ENCODE data around the gene ZBP1. TPM values are rescaled to one million over a fixed set of nuclear protein-coding genes. Genes with fewer than 3 reads are reported as not detected.

The ZBP1 gene
- polyA plus RNA-seq, 1 of the 3 experiments (the other 2 are of a cell fraction): not detected

GRCh38 chr20:57578476-57579165 is 41.6 kb downstream of the ZBP1 start:
- ChIA-PET CTCF (interaction anchor here (1.3 to 21.1 kb wide), 3 partner anchors 18 to 80 kb away, joined by 3 to 403 read pairs (median 6); no protein-coding TSS in a partner anchor), POLR2A (no interaction called here)
- Histone ChIP-seq H3K4me2 (no peak overlapping the region), H2AFZ (ENCODE audit: low read depth) (no peak overlapping the region), H3K9me2 (no peaks in the 10 kb centered on the region), H3K9ac (no peak overlapping the region), H3K4me3 (ENCODE audit: low read depth in 2 of 2, low read length in 1 of 2) (no peak overlapping the region), H3K4me1 (ENCODE audit: control insufficient read depth in 1 of 2, insufficient read depth in 2 of 2, low read depth in 1 of 2, low read length in 1 of 2) (no peaks in the 10 kb centered on the region; a peak in 1 of 4 replicates), H3K79me2 (ENCODE audit: insufficient read depth) (no peaks in the 10 kb centered on the region), H3K9me3 (no peaks in the 10 kb centered on the region), H3K27ac (ENCODE audit: low read depth in 2 of 2, low read length in 1 of 2) (no peak overlapping the region), H3F3A (replicated peaks; ENCODE audit: insufficient read depth) (no peaks in the 10 kb centered on the region), H3K27me3 (ENCODE audit: insufficient read depth) (peaks cover 7% of the 10 kb centered on the region; the same call in 1 of the 2 replicates), H3K36me3 (replicated peaks in 1 of 2; ENCODE audit: control insufficient read depth in 1 of 2, insufficient read depth in 2 of 2, low read length in 1 of 2) (no peaks in the 10 kb centered on the region), H4K20me1 (ENCODE audit: insufficient read depth) (no peaks in the 10 kb centered on the region)
- TF ChIP-seq, protein P1, sequence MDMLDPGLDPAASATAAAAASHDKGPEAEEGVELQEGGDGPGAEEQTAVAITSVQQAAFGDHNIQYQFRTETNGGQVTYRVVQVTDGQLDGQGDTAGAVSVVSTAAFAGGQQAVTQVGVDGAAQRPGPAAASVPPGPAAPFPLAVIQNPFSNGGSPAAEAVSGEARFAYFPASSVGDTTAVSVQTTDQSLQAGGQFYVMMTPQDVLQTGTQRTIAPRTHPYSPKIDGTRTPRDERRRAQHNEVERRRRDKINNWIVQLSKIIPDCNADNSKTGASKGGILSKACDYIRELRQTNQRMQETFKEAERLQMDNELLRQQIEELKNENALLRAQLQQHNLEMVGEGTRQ (IDR thresholded peaks at IDR 0.05; ENCODE audit: borderline replicate concordance, low read depth, low read length): no peak
- TF ChIP-seq, protein P2, sequence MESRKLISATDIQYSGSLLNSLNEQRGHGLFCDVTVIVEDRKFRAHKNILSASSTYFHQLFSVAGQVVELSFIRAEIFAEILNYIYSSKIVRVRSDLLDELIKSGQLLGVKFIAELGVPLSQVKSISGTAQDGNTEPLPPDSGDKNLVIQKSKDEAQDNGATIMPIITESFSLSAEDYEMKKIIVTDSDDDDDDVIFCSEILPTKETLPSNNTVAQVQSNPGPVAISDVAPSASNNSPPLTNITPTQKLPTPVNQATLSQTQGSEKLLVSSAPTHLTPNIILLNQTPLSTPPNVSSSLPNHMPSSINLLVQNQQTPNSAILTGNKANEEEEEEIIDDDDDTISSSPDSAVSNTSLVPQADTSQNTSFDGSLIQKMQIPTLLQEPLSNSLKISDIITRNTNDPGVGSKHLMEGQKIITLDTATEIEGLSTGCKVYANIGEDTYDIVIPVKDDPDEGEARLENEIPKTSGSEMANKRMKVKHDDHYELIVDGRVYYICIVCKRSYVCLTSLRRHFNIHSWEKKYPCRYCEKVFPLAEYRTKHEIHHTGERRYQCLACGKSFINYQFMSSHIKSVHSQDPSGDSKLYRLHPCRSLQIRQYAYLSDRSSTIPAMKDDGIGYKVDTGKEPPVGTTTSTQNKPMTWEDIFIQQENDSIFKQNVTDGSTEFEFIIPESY (IDR thresholded peaks at IDR 0.05; ENCODE audit: borderline replicate concordance, low read depth): no peak
- TF ChIP-seq TEAD4 (IDR thresholded peaks at IDR 0.05; ENCODE audit: borderline replicate concordance, insufficient read depth): no peak
- TF ChIP-seq, protein P3, sequence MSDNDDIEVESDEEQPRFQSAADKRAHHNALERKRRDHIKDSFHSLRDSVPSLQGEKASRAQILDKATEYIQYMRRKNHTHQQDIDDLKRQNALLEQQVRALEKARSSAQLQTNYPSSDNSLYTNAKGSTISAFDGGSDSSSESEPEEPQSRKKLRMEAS (IDR thresholded peaks at IDR 0.05; ENCODE audit: low read depth): no peak
- TF ChIP-seq RFX5 (IDR thresholded peaks at IDR 0.05; ENCODE audit: low read length): no peak
- no peak for TF ChIP-seq NRF1 (IDR thresholded peaks at IDR 0.05; ENCODE audit: low read depth, low read length)
- TF ChIP-seq JUND (IDR thresholded peaks at IDR 0.05): no peak
- no peak for TF ChIP-seq PBX3 (IDR thresholded peaks at IDR 0.05)
- no peak for TF ChIP-seq NFIC (IDR thresholded peaks at IDR 0.05; ENCODE audit: borderline replicate concordance)
- TF ChIP-seq REST (IDR thresholded peaks at IDR 0.05; ENCODE audit: low read depth, low read length): no peak
- no peak for TF ChIP-seq SIN3A (IDR thresholded peaks at IDR 0.05; ENCODE audit: borderline replicate concordance, low read depth, low read length)
- TF ChIP-seq RAD21 (IDR thresholded peaks at IDR 0.05; ENCODE audit: low read length): no peak
- no peak for TF ChIP-seq IRF3 (IDR thresholded peaks at IDR 0.05; ENCODE audit: low read depth, low read length)
- TF ChIP-seq TAF1 (IDR thresholded peaks at IDR 0.05; ENCODE audit: borderline replicate concordance, low read depth, low read length): no peak
- TF ChIP-seq ELF1 (IDR thresholded peaks at IDR 0.05): no peak
- no peak for TF ChIP-seq CTCF (IDR thresholded peaks at IDR 0.05)
- TF ChIP-seq POLR2AphosphoS5 (IDR thresholded peaks at IDR 0.05; ENCODE audit: low read depth, low read length): no peak
- TF ChIP-seq GATA2 (CRISPR knock-in tag; IDR thresholded peaks at IDR 0.05): no peak
- TF ChIP-seq GABPA (IDR thresholded peaks at IDR 0.05; ENCODE audit: low read depth): no peak
- TF ChIP-seq TCF12 (IDR thresholded peaks at IDR 0.05): no peak
- no peak for DNase-seq
- WGBS (ENCODE audit: low lambda C conversion rate): 41% methylated on average over 9 of the region's 10 CpGs
